Islet of Langerhans (tissue), 1 donor: ENCODE data around the gene HERC2.
"Not testable (repeated sequence)": the region's sequence is repeated elsewhere in the genome, so short reads cannot be mapped to it uniquely, and the experiment has no call there.

Source experiments
- FAIRE-seq: peaks from one replicate; lab custom pipeline; 2011; peaks lifted over from hg19 to GRCh38; lab: Jason Lieb, UNC

HERC2 gene

DNA sequence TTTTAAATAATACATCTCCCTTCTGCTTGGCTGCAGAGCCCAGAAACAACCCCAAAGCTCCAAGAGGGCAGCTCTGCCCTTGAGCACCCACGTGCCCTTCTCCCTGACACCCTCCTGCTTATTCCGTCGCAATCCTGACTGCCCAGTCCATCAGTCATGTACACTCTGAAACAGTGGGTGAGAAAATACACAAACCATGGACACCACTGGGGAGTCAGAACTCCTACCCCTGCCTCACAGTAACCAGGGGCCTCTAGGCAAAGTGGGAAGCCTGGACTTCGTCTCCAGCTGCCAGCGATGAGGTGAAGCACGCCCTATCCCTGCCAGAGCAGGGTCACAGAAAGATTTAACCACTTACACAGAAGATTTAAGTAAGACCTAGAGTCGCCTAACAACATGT, 40.1 kb downstream of the HERC2 start:
- no peak for FAIRE-seq

DNA sequence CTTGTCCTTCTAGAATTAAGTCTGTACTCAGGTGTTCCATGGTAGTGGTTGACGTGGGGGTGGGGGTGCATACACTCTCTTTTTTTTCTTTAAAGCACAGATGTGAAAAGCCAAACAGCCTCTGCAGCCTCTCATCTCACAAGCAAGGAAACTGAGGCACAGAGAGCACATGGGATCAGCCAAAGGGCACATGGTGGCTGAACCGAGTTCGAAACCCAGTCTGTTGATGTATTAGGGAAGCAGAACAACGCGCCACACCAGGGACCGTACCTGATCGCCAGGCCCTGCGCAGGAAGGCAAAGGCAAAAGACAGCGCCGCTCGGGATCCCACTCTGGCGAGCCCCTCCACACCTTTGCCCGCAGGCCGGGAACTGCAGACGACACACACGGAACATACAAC, 47.3 kb downstream of the HERC2 start:
- no peak for FAIRE-seq

DNA sequence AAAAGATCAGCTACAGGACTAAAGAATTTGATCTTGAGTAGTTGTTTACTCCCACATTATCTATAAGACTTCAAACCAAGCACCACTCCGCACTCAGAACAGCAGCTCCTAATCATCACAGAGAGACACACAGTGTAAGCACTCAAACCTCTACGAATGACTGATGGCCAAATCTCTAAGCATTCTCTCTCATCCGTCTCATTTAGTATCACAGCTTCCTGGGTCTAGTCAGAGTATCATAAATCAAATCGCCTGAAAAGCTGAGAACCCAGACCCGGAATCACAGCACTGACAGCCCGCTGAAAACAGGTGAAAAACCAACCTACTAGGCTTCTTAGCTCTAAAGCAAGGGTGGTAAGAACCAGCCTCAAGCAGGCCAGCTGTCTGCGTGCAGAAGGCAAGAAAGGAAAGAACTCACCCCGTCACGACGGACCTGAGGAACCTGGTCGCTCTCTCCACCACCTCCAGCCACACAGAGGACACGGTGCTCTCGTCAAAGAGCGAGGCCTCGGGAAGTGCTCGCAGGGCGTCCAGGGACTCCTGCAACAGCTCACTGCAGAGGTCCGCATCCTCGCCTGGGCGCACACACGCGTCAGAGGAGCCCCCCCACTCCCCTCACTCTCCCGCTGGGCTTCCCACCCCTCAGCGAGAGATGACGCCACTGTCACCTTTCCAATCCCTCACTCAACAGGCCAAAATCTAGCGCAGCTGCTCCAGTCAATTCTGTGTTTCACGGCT, 47.9 kb downstream of the HERC2 start:
- no peak for FAIRE-seq

- FAIRE-seq: peak; percentile 47
Observed at GRCh38 chr15:28273468-28273867, 48.5 kb downstream of the HERC2 start.

DNA sequence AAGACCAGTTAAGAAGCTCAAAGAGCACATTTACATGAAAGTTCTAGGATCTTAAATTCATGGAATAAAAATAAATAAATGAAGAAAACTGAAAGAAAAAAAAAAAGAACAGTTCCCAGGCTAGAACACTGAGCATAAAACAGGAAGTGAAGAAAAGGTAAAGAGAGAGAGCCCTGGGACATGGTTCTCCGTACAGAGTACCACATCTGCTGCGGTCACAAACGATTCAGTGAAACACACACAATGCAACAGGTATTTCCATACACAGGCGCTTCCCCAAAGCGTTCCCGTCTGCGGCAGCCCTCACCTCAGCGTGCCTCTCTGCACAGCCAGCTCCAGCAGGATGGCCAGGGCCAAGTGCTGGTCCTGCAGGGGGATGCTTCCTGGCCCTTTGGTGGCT, 49.4 kb downstream of the HERC2 start:
- FAIRE-seq: no peak

- peak; percentile 72 for FAIRE-seq
Observed at GRCh38 chr15:28271697-28272260, 50.2 kb downstream of the HERC2 start.

GRCh38 chr15:28269097-28269496, 52.9 kb downstream of the HERC2 start:
- no peak for FAIRE-seq

GRCh38 chr15:28267727-28268126, 54.3 kb downstream of the HERC2 start:
- FAIRE-seq: no peak

GRCh38 chr15:28265334-28266019, 56.5 kb downstream of the HERC2 start:
- FAIRE-seq: no peak

DNA sequence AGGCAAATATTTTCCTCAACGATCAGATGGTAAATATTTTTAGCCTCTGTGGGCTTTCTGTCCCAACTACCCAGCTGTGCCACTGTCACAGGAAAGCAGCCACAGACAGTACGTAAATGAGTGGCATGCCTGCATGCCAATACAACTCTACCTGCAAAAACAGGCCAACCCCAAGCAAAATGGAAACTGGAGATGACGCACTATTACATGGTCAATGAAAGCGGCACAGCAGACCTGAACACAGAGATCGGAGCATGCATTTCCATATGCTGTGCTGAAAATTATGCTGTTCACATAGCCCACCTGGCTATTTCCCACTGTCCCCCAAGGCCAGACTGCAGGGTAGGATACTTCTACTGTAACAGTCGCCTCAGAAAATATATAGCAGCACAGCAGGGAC, 57.8 kb downstream of the HERC2 start:
- FAIRE-seq: no peak

- no peak for FAIRE-seq
Observed at GRCh38 chr15:28262438-28262837, 59.5 kb downstream of the HERC2 start.

DNA sequence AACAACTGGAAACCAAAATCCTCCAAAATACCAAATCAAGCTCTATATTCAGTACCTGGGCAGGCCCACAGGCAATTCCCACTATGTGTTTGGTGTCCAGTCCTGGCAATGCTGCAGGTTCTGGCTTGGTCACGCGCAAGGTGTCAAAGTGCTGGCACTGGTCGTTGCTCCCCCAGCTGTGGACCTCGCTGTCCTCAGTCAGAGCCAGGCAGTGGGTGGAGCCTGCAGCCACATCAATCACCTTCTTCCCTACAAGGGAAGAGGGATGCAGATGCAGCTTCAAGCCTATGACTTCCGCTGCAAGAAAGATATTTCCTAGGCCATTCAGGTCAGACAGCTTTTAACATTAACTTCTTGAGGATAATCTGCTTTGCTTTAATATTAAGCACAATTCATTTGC, 61.3 kb downstream of the HERC2 start:
- no peak for FAIRE-seq

DNA sequence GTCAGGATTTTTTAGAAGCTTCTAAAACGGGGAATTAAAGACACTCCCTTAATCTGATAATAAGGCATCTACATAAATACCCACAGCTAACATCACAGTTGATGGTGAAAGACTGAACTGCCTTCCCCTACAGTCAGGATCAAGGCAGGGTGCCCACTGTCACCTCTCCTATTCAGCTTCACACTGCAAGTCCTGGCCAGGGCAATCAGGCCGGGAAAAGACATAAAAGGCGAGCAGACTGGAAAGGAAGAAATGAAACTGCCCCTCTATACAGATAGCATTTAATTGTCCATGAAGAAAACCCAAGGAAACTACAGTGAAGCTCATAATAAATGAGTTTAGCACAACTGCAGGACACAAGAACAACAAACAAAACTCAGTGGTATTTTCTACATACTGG, 61.7 kb downstream of the HERC2 start:
- FAIRE-seq: no peak

DNA sequence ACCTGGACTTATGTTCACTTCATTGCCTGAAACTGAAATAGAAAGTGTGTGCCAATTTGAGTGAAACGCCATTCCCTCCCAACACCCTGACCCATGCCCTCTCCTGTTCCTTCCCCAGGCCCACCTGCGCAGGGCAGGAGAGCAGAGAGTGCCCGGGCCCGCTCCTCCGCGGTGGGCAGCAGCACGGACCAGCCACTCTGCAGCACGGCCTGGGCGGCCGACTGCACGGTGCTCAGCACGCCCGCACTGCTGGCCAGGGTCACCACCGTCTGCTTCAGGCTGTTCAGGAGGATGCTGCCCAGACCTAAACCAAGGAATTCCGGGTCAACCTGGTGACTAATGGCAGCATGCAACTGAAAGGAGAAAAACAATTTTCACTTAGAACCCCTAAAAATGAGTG, 66.0 kb downstream of the HERC2 start:
- no peak for FAIRE-seq

DNA sequence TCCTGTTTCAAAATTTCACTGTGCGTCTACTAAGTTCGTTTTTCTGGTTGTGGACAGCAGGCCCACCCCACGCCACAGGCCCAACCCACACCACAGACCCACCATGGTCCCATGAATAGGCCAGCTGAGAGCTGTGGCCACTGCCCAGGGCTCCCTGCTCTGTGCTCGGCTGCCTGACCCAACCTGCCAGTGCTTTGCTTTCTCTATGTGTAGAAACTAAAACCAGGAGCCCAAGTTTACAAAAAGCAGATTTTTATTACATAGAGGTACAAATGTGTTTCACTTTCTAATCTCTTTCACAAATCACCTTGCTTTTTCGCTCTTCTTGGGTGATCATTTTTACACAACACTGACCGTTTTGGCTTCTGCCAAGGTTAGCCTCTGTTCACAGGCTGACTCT, 69.1 kb downstream of the HERC2 start:
- no peak for FAIRE-seq

DNA sequence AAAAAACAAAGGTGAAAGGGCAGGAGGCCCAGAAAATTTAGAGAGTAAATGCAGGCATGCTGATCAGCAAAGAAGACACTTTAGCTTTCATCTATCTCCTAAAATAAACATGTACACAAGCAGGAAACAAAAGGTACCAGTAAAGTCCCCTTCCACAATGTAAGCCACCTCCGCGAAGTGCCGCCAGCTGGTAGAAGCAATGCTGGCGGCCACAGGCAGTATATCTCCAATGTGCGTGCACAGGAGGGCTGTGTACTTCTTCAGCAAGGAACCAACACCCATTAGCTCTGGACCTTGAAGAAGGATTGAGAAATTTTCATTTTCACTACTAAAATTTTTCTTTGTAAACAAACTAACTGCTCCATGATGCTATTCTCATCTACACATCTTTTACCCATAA, 75.4 kb downstream of the HERC2 start:
- FAIRE-seq: no peak

DNA sequence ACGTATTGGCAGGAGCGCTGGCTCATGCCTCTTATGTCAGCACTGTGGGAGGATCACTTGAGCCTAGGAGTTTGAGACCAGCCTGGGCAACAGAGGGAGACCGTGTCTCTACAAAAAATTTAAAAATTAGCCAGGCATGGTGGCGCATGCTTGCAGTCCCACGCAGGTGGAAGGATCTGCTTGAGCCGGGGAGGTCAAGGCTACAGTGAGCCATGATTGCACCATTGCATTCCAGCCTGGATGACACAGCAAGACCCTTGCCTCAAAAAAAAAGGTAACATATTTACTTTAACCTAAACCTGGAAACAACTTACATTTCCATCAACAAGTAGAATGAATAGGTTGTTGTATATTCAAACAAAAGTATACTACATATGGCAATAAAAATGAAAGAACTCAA, 78.1 kb downstream of the HERC2 start:
- no peak for FAIRE-seq

DNA sequence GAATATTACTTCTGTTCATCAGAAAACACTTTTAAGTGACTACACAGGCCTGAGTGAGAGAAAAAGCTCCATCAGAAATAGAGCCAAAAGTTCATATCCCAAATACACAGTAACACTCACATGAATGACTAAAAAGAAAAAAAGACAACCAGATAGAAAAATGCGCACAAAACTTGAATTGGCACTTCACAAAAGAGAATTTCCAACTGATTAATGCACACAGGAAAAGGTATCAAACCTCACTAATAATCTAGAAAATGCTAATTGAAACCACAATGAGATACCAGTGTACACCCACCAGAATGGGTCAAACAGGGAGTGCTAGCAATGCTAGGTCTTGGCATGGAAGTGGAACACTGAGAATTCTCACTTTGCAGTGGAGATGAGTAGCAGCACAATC, 78.6 kb downstream of the HERC2 start:
- FAIRE-seq: no peak

- not testable (repeated sequence) for FAIRE-seq
Observed at GRCh38 chr15:28238296-28238695, 83.7 kb downstream of the HERC2 start.

- not testable (repeated sequence) for FAIRE-seq
Observed at GRCh38 chr15:28231743-28232142, 90.2 kb downstream of the HERC2 start.

DNA sequence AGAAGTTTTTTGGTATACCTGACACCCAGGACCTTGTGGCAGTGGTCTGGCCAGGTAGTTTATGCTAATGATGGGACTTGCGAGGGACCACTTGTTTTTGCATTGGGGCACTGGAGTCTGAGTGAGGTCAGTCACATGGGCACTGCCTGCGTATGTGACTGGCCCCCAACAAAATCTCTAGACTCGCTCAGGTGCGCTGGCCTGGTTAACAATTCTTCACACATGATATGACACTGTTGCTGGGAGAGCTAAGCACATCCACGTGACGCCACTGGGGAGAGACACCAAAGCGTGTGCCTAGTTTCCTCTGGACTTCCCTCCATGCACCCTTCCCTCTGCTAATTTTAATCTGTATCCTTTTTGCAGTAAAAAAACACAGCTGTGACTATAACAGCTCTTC, 90.6 kb downstream of the HERC2 start:
- FAIRE-seq: not testable (repeated sequence)

DNA sequence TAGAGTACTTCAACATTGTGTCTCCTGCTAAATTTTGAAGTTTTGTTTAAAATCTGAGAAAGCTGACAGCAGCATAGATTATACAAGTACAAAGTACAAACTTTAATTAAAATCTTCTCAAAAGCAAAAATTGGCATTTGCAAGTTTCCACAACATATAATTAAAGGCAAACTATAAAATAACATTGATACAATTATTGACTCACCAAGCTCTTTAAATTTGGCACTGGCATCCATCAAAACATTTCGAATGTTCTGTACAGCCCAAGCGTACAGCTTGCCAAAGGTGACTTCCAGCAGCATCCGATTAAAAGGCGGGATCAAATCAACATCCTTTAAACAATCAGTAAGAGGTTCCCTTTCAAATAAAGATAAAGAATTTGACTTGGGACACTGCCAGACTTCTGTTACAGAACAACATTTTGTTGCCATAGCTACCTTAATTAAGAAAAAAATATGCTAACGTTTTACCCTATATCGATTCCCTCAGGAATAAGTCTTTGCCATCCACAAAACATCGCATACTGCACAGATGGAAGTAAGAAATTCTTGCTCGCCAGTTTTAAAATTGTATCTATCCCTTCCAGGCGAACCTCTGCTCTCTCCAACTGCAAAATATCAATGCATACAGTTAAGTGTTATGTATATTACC, 92.9 kb downstream of the HERC2 start:
- FAIRE-seq: not testable (repeated sequence)

- no peak for FAIRE-seq
Observed at GRCh38 chr15:28228096-28228495, 93.9 kb downstream of the HERC2 start.
